ENCODE measurements around the gene SOX10.
A peak's percentile ranks its signal among the peaks of the same experiment; 100 is the strongest.
"Not testable (repeated sequence)": the region's sequence is repeated elsewhere in the genome, so short reads cannot be mapped to it uniquely, and the experiment has no call there.

The SOX10 gene

GRCh38 chr22:37985751-37986281 is 1.5 kb upstream of the SOX10 start:
- DNase-seq (ENCODE audit: low spot score) = no peak

DNA sequence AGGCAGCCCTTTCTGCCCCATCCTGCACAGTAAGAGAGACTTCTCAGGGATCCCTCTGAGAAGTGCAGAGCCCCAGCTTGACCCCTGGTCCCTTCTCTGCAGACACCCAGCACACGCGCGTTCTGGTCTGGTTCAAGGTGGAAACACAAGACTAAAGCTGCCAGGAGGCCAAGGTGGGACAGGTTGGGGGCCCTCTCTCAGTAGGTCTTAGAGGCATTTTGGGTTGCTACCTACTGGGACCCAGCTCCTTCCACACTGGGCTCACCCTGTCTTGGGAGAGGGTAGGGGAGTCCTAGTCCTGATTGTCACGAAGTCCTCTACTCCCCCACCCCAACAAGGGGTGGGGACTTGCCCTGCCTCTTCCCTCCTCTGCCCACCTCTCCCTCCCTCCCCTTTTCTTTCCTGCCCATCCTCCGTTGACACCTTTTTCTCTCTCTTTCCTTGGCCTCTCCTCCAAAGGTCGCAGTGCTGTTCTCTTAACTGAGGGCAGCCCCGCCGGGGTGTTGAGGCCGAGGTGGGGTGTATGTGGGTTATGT is 763 bp upstream of the SOX10 start:
- no peak for DNase-seq (ENCODE audit: low spot score)

DNA sequence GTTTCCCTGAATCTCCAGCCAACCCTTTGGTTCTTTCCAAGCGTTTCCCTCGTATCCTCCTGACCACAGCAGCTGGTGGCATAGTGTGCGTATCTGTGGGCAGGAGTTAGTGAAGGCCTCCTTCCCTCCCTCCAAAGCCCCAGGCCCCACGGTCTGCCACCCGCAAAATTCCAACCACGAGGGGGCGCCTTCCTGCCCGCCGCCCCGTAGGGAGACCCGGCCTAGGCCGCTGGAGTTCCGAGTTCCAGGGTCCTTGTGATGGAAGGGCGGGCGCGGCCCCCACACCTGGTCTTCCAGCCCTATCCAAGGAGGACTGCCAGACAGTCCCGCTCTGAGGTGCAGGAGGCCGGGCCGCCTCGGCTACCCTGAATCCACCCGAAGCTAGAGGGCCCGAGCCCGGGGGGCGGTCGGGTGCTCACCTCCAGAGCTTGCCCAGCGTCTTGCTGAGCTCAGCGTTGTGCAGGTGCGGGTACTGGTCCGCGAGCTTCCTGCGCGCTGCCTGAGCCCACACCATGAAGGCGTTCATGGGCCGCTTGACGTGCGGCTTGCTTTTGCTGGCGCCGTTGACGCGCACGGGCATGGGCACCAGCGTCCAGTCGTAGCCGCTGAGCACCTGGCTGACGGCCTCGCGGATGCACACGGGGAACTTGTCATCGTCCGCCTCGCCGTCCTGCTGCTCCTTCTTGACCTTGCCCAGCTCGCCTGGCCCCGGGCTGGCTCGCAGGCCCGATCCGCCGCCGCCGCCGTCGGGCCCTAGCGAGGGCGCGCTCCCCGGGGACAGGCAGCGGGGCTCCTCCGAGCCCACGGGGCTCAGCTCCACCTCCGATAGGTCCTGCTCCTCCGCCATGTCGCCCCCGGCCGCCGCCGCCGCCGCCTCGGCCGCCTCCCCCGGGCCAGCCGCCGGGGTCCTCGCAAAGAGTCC is 1.2 kb downstream of the SOX10 start:
- DNase-seq (ENCODE audit: low spot score) = no peak

DNA sequence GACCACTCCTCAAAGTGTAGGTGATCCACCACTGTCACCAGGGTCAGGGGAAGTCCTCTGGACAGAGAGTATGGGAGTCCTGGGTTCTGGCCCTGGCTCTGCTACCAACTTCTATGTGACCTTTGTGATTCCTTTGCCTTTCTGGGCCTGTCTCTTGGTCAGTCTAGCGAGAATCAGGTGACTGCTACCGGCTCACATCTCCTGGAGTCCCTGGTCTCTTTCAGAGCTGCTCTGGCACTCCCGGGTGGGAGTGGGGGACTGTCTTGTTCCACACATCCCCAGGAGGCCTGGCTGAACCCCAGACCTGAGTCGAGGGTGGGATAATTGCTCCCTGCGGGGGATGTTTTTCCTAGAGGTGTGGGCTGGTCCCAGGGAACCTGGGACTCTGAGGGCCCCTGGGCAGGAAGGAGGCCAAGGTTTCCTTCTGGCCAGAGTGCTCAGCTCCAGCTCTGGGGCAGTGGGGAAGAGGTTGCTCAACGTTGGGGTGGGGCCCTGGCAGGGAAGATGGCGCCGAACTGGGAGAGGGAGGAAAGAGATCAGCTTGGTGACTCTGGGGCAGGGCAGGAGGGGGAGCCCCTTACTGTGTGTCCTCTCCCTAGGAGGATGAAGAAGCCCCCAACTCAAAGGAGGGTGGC is 2.1 kb downstream of the SOX10 start:
- no peak for DNase-seq (ENCODE audit: low spot score)

- DNase-seq (ENCODE audit: low spot score) = no peak
Measured at GRCh38 chr22:37981282-37982011, 2.9 kb downstream of the SOX10 start.

DNA sequence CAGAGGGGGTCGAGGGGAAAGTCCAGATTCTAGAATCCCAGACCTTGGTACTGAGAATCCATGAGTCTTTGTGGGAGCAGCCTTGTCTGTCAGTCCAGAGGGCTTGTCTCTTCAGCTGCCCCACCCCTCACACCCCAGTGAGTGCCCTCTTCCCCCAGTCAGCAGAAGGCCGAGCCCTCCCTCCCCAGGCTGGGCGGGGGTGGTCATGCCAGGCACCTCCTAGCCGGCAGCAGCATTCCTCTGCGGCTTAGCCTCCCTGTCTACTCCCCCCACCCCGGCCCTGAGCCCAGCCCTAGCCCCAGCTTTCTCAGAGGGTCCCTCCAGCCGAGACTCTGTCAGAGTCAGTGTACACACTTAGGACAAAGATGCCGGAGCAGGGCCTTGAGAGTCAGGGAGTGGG is 4.6 kb downstream of the SOX10 start:
- DNase-seq (ENCODE audit: low spot score) = no peak

DNA sequence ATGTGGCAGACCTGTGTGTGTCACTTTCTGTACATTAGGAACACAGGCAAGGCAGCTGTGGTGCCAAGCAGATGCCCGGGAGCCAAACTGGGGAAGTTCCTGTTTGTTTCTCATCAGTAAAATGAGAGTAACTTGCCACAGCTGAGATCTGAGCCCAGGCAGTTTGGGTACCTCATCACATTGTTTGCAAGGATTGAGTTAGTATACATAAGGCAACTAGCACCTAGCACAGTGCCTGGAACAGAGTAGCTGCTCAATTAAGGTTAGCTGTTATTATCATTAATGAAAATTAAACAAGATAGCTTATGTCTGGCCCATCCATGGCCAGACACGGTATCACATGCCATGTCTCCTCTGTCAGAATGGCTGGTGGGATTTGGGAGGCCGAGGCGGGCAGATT is 7.8 kb downstream of the SOX10 start:
- DNase-seq (ENCODE audit: low spot score) = no peak

GRCh38 chr22:37976022-37976421 is 8.3 kb downstream of the SOX10 start:
- DNase-seq (ENCODE audit: low spot score) = not testable (repeated sequence)

DNA sequence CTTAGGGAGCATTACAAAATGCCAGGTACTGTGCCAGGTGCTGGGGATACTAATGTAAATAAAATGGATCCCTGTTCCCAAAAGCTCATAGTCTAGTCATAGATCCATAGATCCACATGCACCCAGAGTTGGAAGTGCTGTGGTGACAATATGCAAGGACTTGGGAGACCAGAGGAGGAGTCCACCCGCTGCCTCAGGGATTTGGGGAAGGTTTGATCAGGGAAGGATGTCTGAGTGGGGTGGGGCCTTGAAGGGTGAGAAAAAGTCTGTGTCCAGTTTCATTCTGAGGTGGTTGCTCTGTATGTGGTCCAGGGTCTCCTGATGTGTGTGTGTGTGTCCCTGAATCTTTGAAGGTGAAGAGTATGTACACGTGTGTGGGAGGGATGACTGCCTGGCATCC is 9.2 kb downstream of the SOX10 start:
- DNase-seq (ENCODE audit: low spot score) = no peak

- no peak for DNase-seq (ENCODE audit: low spot score)
Measured at GRCh38 chr22:37973271-37974170, 10.8 kb downstream of the SOX10 start.

- DNase-seq (ENCODE audit: low spot score) = peak; percentile 42
Measured at GRCh38 chr22:37972527-37972926, 11.8 kb downstream of the SOX10 start.

- no peak for DNase-seq (ENCODE audit: low spot score)
Measured at GRCh38 chr22:37971475-37972434, 12.6 kb downstream of the SOX10 start.

DNA sequence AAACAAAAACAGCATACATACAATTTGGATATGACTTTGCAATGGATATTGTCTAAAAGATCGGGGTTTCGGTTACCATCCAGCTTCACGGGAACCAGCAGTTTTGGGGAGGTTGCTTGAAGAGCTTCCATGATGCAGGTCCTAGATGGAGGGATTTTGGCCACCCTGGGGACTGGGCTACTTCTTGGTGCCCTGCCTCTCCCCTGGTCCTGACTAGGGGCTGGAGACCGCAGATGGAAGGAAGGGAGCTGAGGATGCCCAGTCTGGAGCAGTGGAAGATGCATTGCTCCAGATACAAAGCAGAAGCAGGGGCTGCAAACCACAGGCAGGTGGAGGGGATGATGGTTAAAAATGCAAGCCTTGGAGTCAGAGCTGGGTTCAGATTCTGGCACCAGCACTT is 13.5 kb downstream of the SOX10 start:
- DNase-seq (ENCODE audit: low spot score) = no peak

- no peak for DNase-seq (ENCODE audit: low spot score)
Measured at GRCh38 chr22:37968452-37969251, 15.7 kb downstream of the SOX10 start.

DNA sequence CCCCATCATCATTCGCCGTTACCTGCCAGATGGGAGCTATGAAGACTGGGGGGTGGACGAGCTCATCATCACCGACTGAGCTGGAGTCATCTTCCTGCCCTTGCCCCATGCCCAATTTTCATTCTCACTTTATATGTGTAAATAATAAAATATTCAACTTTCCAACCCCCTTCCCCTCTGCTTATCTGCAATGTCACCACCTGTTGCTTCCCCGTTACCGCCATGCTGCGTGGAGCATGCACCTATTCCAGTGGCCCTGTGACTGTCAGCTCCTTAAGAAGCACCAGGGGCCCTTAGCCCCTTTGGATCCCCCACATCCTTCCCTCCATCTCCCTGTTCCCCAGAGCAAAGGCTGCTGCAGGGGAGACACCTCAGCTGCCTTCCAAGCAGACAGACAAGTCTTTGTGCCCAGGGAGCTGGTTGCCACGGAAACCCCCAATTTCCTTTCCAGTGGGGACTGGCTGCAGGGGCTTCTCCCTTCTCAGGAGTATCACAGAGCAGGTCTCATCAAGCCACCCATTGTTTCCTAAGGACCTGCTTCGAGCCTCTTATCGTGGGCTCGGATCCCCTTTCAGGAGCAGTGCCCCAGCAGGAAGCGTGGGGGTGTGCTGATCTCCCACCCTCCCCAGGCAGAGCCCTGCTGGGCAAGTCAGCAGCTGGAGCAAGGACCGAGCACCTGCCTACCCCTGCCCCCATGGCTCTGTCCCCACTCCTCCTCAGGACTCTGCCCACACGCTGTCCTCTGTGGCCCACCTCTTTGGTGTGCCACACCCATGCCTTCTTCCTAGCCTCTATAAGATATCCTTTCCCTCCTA is 16.5 kb downstream of the SOX10 start:
- no peak for DNase-seq (ENCODE audit: low spot score)

DNA sequence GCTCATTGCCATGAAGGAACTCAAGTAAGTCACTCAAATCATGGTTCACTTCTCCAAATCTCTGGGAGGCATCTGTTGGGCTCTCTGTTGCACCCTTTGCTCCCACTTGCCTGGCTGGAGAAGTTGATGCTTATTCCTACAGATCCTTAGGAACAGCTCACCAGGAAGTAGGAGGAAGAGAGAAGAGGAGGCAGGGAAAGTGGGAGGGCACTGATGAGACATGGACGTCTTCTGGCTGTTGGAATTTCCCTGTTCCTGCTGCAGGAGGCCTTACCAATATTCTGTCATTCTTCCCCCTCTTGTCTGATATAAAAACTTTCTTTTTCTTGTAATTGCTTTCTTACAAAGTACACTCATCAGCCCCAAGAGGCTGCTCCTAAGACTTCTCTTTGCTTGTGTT is 17.2 kb downstream of the SOX10 start:
- DNase-seq (ENCODE audit: low spot score) = no peak

DNA sequence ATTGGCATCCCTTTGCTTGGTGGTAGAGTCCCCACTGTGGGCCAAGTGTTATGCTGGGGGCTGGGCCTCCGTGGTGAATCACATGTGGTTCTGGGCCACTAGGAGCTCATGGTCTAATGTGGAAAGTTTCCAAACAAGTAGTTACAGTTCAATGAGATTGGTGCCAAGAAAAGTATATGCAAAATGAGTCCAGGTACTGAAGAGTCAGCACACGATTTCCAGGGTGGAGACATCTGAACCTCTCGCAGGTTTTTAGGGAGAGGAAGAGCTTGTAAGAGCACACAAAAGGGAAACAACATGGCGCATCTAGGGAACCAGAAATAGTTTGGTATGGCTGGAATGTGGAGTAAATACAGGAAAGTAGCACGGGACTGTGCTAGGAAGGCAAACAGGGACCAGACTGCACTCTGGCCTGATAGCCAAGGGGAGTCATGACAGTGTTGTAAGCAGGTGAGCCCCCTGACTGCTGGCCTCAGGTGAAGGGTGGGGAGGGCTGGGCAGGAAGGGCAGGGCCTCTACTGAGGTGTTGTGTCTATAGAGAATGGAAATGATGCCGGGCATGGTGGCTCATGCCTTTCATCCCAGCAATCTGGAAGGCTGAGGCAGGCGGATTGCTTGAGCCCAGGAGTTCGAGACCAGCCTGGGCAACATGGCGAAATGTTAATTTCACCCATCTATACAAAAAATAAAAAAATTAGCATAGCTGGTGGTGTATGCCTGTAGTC is 18.3 kb downstream of the SOX10 start:
- no peak for DNase-seq (ENCODE audit: low spot score)

DNA sequence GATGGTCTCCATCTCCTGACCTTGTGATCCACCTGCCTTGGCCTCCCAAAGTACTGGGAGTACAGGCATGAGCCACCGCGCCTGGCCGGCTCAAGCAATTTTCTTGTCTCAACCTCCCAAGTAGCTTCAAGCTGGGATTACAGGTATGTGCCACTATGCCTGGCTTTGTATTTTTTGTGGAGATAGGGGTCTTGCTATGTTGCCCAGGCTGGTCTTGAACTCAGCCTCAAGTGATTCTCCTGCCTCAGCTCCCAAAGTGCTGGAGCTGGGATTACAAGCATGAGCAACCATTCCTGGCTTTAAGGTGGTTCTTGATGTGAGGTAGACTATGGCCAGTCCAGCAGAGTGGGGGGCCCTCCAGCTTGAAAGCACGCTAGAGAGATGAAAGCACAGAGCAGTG is 23.3 kb downstream of the SOX10 start:
- DNase-seq (ENCODE audit: low spot score) = no peak
